ENCODE measurements around the gene TADA2B.
"Not testable (repeated sequence)": the region's sequence is repeated elsewhere in the genome, so short reads cannot be mapped to it uniquely, and the experiment has no call there.

The TADA2B gene

DNA sequence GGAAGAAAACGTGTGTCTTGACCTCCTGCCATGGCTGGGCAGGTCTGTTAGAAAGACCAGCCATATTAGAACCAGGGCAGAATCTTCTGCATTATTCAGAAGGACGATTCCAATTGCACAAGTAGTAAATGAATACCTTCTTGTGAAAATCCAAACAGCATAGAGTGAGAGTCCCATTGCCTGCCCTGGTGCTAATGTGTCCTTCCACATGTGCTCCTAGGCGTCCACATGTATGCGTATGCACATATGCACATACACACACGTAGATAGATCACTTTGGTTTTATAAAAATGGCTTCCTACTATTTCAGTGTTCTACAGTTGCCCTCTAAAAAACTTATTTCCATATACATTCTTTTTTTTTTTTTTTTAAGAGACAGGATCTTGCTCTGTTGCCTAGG, 34.9 kb downstream of the TADA2B start:
- no peak for DNase-seq (ENCODE audit: low read depth in 1 of 2, low spot score in 1 of 2)

DNA sequence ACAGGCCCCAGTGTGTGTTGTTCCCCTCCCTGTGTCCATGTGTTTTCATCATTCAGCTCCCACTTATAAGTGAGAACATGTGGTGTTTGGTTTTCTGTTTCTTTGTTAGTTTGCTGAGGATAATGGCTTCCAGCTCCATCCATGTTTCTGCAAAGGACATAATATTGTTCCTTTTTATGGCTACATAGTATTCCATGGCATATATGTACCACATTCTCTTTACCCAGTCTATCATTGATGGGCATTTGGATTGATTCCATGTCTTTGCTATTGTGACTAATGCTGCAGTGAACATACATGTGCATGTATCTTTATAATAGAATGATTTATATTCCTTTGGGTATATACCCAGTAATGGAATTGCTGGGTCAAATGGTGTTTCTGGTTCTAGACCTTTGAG, 36.3 kb downstream of the TADA2B start:
- not testable (repeated sequence) for DNase-seq (ENCODE audit: low read depth in 1 of 2, low spot score in 1 of 2)

DNA sequence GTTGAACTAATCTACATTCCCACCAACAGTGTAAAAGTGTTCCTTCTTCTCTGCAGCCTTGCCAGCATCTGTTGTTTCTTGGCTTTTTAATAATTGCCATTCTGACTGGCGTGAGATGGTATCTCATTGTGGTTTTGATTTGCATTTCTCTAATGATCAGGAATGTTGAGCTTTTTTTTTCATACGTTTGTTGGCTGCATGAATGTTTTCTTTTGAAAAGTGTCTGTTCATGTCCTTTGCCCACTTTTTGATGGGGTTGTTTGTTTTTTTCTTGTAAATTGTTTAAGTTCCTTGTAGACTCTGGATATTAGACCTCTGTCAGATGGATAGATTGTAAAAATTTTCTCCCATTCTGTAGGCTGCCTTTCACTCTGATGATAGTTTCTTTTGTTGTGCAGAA, 36.7 kb downstream of the TADA2B start:
- DNase-seq (ENCODE audit: low read depth in 1 of 2, low spot score in 1 of 2) = not testable (repeated sequence)

DNA sequence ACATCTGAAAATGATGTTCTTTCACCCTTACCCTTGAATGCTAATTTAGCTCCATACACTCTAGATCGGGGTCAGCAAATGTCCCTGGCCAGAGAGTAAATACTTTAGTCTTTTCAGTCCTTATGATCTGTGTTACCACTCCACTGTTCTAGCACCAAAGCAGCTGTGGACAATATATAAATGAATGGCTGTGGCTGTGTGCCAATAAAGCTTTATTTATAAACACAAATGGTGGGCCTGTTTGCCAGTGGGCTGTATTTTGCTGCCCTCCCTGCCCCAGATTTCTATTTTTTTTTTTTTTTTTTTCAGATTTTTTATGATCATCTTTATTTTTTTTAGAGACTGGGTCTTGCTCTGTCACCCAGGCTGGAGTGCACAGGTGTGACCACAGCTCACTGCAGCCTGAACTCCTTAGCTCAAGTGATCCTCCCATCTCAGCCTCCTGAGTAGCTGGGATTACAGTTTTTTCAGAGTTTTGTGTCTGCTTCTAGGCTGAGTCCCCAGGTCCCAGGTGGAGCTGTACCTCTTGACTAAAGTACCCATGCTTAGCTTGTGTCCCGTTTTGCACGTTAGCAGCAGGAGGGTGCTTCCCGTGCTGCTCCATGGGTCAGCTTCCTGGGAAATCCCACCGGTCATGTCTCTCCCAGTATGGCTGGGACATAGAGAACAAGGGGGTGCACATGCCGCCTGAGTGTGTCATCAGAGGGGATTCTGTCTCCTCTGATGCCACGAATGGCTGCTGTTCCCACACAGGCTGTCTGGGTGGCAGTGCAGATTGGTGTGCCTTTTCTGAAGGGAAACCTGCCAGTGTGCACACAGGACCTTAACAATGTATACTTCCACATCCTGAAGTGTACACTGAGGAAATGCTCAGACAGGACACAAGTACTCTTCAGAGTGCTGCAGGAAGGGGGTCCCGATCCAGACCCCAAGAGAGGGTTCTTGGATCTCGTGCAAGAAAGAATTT, 40.7 kb downstream of the TADA2B start:
- no peak for DNase-seq (ENCODE audit: low read depth in 1 of 2, low spot score in 1 of 2)

DNA sequence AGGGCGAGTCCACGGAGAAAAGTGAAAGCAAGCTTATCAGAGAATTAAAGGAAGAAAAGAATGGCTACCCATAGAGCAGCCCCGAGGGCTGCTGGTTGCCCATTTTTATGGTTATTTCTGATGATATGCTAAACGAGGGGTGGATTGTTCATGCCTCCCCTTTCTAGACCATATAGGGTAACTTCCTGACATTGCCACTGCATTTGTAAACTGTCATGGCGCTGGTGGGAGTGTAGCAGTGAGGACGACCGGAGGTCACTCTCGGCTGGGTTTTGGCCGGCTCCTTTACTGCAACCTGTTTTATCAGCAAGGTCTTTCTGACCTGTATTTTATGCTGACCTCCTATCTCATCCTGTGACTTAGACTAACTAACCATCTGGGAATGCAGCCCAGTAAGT, 41.4 kb downstream of the TADA2B start:
- not testable (repeated sequence) for DNase-seq (ENCODE audit: low read depth in 1 of 2, low spot score in 1 of 2)

DNA sequence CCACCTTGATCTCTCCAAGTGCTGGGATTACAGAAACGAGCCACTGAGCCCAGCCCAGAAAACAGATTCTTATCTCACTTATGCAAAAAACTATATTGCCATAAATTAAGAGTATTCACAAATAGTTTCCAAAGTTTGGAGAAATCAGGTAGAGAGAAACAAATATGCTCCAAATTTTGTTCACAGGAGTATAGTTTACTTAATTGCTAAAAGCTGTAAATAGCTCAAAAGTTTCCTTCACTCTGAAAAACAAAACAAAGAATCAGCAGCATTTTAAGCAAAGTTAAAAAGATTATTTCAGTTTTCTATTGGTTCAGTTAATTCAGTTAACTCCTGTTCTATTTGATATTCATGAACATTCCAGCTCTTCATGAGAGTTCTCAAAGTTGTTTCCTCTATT, 43.2 kb downstream of the TADA2B start:
- no peak for DNase-seq (ENCODE audit: low read depth in 1 of 2, low spot score in 1 of 2)

DNA sequence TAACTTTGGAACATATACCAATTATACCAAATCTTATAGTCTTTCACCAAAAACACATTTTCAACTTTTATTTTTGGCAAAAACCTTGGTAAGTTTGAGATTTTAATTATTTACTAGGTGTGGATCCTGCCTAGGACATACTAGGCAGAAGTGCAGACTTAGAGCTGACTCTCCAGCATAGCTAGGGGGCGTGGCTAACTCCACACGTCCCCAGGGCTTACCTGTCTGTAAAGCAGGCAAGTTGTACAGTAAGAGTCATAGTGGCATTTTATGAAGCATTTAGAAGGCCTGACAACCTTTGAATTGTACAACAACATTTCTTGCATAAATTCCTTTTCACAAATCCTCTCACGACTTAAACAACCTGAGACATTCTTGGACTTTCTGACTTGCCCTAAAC, 43.9 kb downstream of the TADA2B start:
- no peak for DNase-seq (ENCODE audit: low read depth in 1 of 2, low spot score in 1 of 2)

DNA sequence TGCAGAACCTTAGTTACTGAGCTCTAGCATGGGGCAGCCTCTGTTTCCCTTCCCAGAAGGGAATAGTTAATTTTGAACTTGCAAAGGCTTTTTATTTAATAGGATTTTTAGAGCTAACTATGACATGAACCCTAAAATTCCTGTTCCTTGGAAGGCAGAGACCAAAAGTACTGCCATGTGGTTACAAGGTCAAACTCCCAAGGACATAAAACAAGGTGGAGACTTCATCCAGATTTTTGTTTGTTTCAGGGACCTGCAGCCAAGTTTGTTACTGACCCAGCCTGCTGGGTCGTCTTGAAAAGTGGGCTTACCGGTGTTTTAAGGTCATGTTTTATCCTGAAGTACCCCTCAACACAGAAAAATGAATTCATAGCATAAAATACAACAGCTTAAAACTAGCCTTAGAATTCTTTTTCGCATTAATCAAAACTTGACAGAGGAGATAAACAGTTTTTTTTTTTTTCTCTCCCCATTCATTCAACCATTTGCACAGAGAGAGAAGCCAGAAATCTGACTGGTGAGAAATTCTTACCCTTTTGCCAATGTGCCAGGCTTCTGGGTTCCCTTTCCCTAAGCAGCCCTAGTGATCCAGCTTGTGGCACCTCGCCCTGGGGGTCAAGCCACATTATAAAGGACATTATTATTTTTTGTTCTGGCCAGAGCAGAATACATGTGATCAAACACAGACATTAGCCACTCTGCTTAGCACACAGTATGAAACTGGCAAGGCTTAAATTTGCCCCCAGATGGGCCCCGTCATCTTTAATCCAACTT, 46.2 kb downstream of the TADA2B start:
- DNase-seq (ENCODE audit: low read depth in 1 of 2, low spot score in 1 of 2) = no peak

DNA sequence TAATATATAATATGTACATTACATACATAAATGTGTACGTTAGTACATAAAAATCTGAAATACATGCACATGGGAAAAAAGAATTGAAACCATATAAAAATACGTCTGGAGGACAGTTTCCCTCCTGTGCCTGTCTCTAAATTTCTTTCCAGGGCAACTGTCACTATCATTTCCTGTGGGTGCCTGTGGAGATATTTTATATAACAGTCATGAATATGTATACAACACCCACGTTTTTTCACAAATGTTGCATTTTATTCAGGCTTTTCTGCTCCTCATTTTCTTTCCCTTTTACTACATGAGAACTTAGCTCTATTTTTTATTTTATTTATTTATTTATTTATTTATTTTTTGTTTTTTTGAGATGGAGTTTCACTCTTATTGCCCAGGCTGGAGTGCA, 48.9 kb downstream of the TADA2B start:
- DNase-seq (ENCODE audit: low read depth in 1 of 2, low spot score in 1 of 2) = no peak

DNA sequence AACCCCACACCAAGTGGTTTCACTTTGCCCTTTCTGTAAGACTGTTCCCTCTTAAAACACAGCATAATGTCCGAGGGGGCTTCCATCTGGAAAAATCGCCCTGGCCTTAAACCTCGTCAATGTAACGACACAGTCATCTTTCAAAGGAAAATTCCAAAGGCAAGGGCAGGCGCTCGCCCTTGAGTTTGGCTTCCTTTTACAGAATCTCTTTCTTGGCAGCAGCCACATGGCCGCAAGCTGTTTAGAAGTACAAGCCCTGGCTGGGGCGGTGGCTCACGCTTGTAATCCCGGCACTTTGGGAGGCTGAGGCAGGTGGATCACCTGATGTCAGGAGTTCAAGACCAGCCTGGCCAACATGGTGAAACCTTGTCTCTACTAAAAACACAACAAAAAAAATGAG, 51.7 kb downstream of the TADA2B start:
- no peak for DNase-seq (ENCODE audit: low read depth in 1 of 2, low spot score in 1 of 2)

DNA sequence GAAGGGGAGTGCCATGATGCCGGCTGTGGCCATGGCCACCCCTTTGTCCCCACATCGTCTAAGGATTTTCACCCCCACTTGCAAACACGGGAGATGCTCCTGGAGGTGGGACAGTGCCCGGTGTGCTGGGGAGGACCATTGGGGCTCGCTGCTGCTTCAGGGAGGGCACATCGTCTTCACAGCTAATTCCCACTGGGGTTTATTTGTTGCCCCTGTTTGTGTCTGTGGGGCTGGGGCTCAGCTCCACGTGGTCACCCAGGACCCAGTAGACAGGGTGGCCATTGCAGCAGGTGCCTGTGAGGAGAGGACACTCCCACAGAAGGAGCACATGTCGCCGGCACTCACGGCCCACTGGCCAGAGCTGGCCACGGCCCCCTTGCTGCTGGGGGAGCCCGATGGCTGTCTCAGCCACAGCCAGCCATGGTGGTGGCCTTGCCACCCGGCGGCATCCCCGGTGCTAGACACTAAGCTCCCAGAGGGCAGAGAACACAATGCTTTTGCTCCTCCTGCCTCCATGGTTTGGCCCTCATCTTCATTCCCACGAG, 52.5 kb downstream of the TADA2B start:
- DNase-seq (ENCODE audit: low read depth in 1 of 2, low spot score in 1 of 2) = no peak

DNA sequence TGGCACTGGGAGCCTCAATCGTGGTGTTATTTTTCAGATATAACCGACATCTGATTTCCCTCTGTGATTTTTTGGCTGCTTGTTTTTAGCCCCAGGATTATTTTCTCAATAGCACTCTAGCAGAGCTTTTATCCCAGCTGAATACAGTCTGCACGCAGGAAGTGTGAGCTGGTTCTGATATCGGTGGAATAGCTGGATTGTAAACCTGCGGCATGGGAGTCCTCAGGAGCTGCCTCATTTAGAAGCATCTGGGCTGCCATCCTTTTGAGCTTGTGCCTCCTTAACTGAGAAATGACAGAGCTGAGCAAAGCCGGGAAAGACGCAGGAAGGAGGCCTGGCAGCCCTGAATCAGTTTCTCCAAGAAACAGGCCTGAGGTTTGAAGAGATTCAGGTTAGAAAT, 53.1 kb downstream of the TADA2B start:
- DNase-seq (ENCODE audit: low read depth in 1 of 2, low spot score in 1 of 2) = no peak

DNA sequence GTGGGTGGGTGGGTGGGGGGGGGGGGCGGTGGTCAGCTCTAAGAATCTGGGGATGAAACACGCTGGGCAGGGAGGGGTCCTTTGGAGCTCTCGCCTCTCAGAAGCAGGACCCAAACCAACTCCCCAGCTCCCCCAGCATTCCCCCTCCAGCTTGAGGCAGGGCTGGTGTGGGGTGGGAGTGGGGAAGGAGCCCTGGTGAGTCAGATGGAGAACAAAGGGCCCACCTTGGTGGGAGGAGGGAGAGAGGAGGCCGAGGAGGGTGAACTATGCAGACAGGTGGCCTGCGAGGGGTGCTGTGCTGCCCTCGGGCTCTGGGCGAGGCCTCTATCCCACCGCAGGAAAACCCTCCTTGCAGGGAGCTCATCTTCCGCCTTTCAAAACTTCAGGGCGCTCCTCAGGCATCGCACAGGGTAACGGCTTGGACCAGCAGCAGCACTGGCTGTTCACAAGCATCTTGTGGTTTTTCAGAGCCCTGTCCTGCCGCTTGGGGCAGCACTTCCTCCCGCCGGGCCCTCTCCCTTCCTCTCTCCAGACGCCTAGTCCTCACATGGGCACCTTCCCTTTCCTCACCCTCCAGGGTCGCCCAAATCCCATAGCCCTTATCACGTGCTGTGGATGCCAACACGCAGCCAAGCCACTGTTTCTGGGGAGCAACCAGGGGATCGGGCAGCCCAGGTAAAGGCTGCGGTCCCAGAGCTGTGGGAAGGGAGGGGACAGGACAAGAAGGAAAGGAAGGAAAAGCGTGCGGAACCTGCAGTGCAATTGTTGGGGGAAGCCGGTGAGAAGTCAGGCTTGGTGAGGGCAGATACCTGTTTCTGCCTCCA, 58.7 kb downstream of the TADA2B start:
- peak in 1 of 2 donors; percentile 28 for DNase-seq (ENCODE audit: low read depth in 1 of 2, low spot score in 1 of 2)

DNA sequence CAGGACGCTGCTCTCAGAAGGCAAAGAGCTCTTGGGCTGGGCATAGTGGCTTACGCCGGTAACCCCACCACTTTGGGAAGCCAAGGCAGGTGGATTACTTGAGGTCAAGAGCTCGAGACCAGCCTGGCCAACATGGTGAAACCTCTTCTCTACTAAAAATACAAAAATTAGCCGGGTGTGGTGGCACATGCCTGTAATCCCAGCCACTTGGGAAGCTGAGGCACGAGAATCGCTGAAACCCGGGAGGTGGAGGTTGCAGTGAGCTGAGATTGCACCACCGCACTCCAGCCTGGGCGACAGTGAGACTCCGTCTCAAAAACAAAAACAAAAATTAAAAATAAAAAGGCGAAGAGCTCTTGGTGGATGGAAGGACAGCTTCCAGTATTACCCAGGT, 59.3 kb downstream of the TADA2B start:
- DNase-seq (ENCODE audit: low read depth in 1 of 2, low spot score in 1 of 2) = not testable (repeated sequence)

DNA sequence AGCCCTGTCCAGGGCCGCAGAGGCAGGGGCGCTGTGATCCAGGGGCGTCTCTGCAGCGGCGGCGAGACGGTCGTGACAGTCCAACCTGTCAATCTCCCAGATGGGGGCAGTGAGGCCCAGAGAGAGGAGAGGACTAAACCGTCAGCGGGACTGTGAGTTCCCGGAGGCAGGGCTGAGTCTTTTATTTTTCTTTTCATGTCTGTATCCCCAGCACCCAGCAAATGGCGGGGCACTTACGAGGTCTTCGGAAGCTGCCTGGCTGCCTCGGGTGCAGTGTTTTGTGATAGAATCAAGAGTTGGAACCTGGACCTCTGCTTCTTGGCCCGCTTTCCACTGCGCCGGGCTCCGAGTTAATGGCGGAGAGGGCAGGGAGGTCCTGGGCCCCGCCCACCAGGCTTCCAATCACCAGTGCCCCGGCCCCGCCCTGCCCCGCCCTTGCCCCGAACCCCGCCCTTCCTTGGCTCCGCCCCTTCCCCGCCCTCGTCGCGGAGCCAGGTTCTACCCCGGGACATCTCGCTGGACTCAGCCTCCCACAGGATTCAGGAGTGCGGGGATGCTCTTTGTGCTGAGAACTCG, 59.9 kb downstream of the TADA2B start:
- DNase-seq (ENCODE audit: low read depth in 1 of 2, low spot score in 1 of 2) = peak; percentile 60 to 67

DNA sequence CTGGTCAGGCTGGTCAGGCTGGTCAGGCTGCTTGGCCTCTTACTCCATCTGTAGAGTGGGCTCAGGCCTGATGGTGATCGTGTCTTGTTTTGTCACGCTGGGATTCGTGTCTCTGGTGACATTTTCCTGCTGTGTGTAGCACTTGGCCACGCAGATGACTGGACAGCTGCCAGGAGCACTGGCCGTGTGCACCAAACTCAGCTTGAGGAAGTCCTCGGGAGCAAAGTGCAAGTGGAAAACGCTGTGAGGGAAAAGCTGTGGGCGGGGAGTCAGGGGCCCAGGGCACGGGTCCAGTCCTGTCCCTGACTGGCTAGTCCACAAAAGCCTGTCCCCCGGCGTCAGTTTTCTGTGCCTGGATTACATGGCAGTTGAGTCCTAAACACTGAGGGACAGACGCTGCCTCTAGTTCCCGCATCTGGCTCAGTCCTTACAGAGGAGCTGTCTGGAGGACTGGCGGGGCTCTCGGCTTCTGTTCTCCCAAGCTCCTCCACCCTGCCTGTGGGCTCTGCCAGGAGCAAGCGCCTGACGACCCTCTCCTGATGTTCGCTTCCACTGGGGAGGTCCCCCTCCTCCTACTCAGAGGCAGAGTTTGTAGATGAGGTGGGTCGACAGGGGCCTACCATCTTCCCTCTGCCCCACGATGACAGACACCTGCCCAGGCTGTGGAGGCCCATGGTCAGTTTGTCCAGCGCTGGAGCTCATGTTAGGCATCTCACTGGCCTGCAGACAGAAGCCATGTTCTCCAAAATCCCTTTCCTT, 60.6 kb downstream of the TADA2B start:
- DNase-seq (ENCODE audit: low read depth in 1 of 2, low spot score in 1 of 2) = no peak

DNA sequence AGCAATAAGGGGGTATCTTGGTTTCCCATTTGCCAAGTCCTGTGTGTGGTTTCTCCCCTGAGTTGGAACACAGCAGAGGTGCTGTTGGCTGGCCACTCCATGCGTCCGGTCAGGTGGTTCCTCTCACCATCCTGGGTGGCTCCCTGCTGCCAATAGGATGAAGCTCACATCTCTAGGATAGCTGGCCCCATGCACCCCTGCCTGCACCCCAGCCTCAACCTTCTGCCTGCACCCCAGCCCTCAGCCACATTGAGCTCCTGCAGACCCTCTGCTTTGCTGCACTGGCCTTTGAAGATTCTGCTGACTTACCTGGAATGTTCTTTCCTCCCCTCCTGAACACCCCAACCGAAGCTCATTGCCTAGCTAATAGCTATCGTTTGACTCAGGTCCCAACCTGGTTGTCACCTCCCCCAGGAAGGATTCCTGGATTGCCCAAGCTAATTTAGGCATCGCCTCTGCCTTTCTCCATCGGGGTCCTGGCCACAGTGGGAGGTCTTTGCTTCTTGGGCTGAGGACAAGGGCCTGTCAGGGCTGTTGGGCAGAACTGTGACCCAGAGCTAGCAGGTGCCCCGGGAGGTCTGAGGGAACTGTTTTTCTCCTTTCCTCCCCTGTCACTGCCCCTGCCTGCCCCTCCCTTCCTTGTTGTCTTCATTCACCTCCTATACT, 61.3 kb downstream of the TADA2B start:
- DNase-seq (ENCODE audit: low read depth in 1 of 2, low spot score in 1 of 2) = no peak

DNA sequence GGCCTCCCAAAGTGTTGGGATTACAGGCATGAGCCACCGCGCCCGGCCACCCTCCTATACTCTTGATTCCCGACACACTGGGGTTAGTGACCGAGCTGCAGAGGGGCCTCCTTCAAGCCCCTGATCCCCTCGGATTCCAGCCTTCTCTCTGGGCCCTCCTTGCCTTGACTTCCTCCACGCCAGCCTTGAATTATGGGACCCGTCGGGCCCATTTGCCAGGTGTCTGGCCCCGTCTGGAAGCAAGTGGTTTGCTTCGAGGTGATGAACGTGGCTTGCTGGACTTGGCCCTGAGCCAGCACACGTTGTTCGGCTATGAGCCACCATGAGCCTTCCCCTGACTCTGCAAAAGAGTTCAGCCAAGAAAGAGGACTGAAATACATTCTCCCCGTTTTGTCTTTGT, 62.1 kb downstream of the TADA2B start:
- no peak for DNase-seq (ENCODE audit: low read depth in 1 of 2, low spot score in 1 of 2)

DNA sequence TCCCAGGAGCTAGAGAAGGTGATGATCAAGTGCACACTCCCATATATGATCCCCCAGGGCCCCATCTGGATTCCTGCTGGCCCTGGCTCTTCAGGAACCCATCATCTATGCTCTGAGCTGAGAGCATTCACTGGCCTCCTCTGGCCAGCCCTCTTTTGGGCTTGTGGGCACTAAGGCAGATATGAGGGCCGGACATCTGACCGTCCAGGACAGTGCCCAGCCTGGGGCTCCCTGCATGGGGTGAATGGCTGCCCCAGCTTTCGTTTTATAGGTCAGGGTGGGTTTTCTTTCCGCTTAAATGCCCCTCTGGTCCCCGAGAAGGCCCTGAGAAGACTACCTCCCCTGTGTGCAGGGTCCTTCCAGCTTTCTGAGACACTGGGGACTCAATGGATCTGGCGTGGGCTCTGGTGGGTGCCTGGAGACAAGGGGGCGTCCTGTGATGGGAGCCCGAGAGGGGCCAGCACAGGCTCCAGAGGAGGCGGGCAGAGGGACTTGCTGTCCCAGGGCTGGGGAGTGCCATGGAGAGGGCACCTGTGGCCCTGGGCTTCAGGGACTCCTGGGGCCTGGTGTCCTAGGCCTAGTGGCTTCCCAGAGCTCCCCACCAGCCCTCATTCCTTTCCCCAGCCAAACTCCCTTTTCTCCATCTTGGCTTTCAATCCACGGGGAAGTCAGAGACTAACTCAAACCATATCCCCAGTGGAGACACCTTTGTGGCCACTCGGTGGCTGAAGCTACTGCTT, 64.2 kb downstream of the TADA2B start:
- no peak for DNase-seq (ENCODE audit: low read depth in 1 of 2, low spot score in 1 of 2)
